Measurements from ENCODE around the gene TRPM1.

DNA sequence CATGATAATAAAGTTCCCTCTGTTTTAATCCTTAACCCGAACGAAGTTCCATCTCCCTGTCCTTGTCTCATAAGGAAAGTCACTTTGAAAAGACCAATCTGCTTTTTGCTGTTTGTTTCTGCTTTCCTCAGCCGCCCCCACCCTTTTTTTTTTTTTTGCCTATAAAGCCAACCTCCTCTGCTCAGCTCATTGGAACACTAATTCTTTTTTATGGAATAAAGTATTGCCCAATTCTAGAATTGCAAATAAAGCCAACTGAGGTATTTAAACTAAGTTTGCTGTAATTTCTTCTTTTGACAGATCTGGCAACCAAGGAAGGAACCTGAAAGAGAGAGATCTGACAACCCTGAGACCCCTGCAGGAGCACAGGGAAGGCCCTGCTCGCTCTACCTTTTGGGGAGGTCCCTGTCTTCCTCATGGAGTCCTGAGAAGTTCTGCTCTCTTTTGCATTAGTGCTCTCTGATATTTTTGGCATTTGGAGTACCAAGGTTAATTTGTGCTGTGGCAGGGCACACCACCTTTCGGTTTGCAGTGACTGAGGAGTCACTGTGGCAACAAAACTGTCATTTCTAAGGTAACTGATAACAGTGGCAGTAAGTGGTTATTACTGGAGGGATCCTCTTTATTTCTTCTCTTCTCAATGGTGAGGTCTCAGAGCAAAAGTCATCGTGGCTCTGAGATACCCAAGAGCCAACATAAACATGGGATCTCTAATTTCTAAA is 35.2 kb upstream of the TRPM1 start:
- no peak for TF ChIP-seq GATA2 (IDR thresholded peaks at IDR 0.05; ENCODE audit: low read depth, low read length)
- TF ChIP-seq GATA3 (IDR thresholded peaks at IDR 0.05; ENCODE audit: low read depth, low read length): no peak
